KMS-11 (cell line): ENCODE measurements around the gene RPTOR.

ENCODE experiments used
- H2AFZ ChIP-seq: fragments of 200-600 bp; sonication (generic); 2 replicates; pipeline ENCODE4 v1.6.1; 2016; ENCODE audit warnings: antibody characterized with exemption, mixed run types, low read depth
- H3K27ac ChIP-seq: fragments of 200-600 bp; sonication (generic); 2 replicates; pipeline ENCODE4 v1.6.1; 2016; ENCODE audit warnings: mild to moderate bottlenecking, mixed run types
- H3K27me3 ChIP-seq: fragments of 200-600 bp; sonication (generic); 2 replicates; pipeline ENCODE4 v1.6.1; 2017; ENCODE audit warnings: mild to moderate bottlenecking, low read depth, mixed run types, moderate library complexity; ENCODE audit not compliant: insufficient read depth
- H3K36me3 ChIP-seq: fragments of 200-600 bp; sonication (generic); 2 replicates; pipeline ENCODE4 v1.6.1; 2017; ENCODE audit warnings: mild to moderate bottlenecking, mixed run types; ENCODE audit not compliant: insufficient read depth
- H3K4me1 ChIP-seq: fragments of 200-600 bp; sonication (generic); 2 replicates; pipeline ENCODE4 v1.6.1; 2016; ENCODE audit warnings: mild to moderate bottlenecking, low read depth, mixed run types; ENCODE audit not compliant: poor library complexity, severe bottlenecking
- H3K4me2 ChIP-seq: fragments of 200-600 bp; sonication (generic); 2 replicates; pipeline ENCODE4 v1.7.0; 2016; ENCODE audit warnings: mild to moderate bottlenecking, mixed run types
- H3K4me3 ChIP-seq: fragments of 200-600 bp; sonication (generic); IDR thresholded peaks from 2 replicates; pipeline ENCODE4 v1.6.1; 2017; ENCODE audit warnings: low read depth, low read length, mixed read lengths; ENCODE audit not compliant: insufficient read depth
- H3K79me2 ChIP-seq: fragments of 200-600 bp; sonication (generic); 2 replicates; pipeline ENCODE4 v1.6.1; 2016; ENCODE audit warnings: low read depth, mixed run types; ENCODE audit not compliant: insufficient read depth
- H3K9ac ChIP-seq: fragments of 200-600 bp; sonication (generic); 2 replicates; pipeline ENCODE4 v1.6.1; 2016; ENCODE audit warnings: mild to moderate bottlenecking, mixed run types
- H4K20me1 ChIP-seq: fragments of 200-600 bp; sonication (generic); 2 replicates; pipeline ENCODE4 v1.6.1; 2016; ENCODE audit warnings: mild to moderate bottlenecking, mixed run types; ENCODE audit not compliant: insufficient read depth
- TF ChIP-seq, protein P1 (sequence below): fragments of 200-600 bp; sonication (generic); conservative IDR thresholded peaks from 2 replicates; pipeline ENCODE4 v1.6.1; 2017; ENCODE audit warnings: low read depth, mild to moderate bottlenecking, antibody characterized with exemption, low read length, moderate library complexity, mixed read lengths

RPTOR gene

DNA sequence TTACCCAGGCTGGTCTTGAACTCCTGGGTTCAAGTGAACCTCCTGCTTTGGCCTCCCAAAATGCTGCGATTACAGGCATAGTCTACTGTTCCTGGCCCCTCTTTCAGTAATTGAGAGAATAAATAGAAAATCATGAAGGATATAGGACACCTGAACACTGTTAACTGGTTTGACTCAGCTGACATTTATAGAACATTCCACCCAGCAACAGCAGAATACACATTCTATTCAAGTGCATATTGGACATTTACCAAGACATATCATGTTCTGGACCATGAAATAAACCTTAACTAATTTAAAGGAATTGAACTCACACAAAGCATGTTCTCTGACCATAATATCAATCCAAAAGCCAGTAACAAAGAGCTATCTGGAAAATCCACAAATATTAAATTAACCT lies 470.5 kb downstream of the RPTOR start:
- H3K9ac ChIP-seq, result no peak overlapping the region
- TF ChIP-seq, protein P1, sequence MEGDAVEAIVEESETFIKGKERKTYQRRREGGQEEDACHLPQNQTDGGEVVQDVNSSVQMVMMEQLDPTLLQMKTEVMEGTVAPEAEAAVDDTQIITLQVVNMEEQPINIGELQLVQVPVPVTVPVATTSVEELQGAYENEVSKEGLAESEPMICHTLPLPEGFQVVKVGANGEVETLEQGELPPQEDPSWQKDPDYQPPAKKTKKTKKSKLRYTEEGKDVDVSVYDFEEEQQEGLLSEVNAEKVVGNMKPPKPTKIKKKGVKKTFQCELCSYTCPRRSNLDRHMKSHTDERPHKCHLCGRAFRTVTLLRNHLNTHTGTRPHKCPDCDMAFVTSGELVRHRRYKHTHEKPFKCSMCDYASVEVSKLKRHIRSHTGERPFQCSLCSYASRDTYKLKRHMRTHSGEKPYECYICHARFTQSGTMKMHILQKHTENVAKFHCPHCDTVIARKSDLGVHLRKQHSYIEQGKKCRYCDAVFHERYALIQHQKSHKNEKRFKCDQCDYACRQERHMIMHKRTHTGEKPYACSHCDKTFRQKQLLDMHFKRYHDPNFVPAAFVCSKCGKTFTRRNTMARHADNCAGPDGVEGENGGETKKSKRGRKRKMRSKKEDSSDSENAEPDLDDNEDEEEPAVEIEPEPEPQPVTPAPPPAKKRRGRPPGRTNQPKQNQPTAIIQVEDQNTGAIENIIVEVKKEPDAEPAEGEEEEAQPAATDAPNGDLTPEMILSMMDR, result no peak
- H4K20me1 ChIP-seq, result no peaks in the 10 kb centered on the region
- no peaks in the 10 kb centered on the region for H3K79me2 ChIP-seq
- no peak overlapping the region for H2AFZ ChIP-seq
- H3K36me3 ChIP-seq, result no peaks in the 10 kb centered on the region
- H3K27me3 ChIP-seq, result peaks cover 97% of the 10 kb centered on the region
- no peaks in the 10 kb centered on the region for H3K4me1 ChIP-seq
- H3K4me3 ChIP-seq, result no peak overlapping the region
- H3K4me2 ChIP-seq, result no peak overlapping the region
- H3K27ac ChIP-seq, result no peak overlapping the region
